GM10266 (cell line): Measurements from ENCODE around the gene MPPE1.
"Not testable (repeated sequence)": the region's sequence is repeated elsewhere in the genome, so short reads cannot be mapped to it uniquely, and the experiment has no call there.

Source experiments
- DNase-seq: peaks from one replicate; pipeline ENCODE4 v3.0.0; 2012; ENCODE audit errors: extremely low spot score
- TF ChIP-seq, protein P1 (sequence below): IDR thresholded peaks from 2 replicates; pipeline ENCODE4 v1.5.1; 2012; ENCODE audit warnings: mild to moderate bottlenecking, low read depth; ENCODE audit not compliant: control insufficient read depth, insufficient read depth; ENCODE audit errors: missing control alignments

MPPE1 gene

GRCh38 chr18:11860594-11861450 is 47.3 kb downstream of the MPPE1 start:
- TF ChIP-seq, protein P1, sequence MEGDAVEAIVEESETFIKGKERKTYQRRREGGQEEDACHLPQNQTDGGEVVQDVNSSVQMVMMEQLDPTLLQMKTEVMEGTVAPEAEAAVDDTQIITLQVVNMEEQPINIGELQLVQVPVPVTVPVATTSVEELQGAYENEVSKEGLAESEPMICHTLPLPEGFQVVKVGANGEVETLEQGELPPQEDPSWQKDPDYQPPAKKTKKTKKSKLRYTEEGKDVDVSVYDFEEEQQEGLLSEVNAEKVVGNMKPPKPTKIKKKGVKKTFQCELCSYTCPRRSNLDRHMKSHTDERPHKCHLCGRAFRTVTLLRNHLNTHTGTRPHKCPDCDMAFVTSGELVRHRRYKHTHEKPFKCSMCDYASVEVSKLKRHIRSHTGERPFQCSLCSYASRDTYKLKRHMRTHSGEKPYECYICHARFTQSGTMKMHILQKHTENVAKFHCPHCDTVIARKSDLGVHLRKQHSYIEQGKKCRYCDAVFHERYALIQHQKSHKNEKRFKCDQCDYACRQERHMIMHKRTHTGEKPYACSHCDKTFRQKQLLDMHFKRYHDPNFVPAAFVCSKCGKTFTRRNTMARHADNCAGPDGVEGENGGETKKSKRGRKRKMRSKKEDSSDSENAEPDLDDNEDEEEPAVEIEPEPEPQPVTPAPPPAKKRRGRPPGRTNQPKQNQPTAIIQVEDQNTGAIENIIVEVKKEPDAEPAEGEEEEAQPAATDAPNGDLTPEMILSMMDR: no peak

DNA sequence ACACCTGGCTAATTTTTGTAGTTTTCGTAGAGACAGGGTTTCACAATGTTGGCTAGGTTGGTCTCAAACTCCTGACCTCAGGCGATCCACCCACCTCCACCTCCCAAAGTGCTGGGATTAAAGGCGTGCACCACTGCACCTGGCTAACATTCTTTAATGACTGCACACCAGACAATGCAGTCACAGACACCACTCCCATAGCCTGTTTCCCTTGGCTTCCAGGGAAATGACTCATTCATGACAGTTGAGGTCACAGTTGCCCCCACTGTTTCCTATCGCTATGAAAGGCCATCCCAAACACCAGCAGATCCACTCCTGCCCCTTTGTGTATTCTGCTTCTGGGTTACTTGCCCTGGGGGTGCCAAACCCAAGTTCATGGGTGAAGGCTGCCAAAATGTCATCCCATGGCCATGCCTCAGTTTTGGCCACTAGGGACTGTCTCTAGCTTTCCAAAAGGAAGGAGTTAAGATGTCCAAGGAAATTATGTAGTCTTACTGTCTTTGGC is 48.2 kb downstream of the MPPE1 start:
- DNase-seq: no peak
- TF ChIP-seq, protein P1: no peak

More at GRCh38 chr18:11860594-11861450, 47.3 kb downstream of the MPPE1 start:
- no peak for DNase-seq

- TF ChIP-seq, protein P1: no peak
- DNase-seq: no peak
Observed at GRCh38 chr18:11859282-11859830, 48.8 kb downstream of the MPPE1 start.

- TF ChIP-seq, protein P1: no peak
- DNase-seq: no peak
Observed at GRCh38 chr18:11857177-11857887, 50.8 kb downstream of the MPPE1 start.

- not testable (repeated sequence) for DNase-seq
Observed at GRCh38 chr18:11854554-11854953, 53.6 kb downstream of the MPPE1 start.

- TF ChIP-seq, protein P1: no peak
- peak; percentile 28 for DNase-seq
Observed at GRCh38 chr18:11851806-11852337, 56.2 kb downstream of the MPPE1 start.

- peak; percentile 91 for DNase-seq
- TF ChIP-seq, protein P1: no peak
Observed at GRCh38 chr18:11851146-11851805, 56.8 kb downstream of the MPPE1 start, which contains the start of gene CHMP1B. Gene CHMP1B, plus strand, starts transcription at chr18:11851413. Its CDS starts 99 bp downstream, at chr18:11851512.
